Measurements from ENCODE around the gene MAU2. TPM values are rescaled to one million over a fixed set of nuclear protein-coding genes. Genes with fewer than 3 reads are reported as not detected.

Gene MAU2
- total RNA-seq, result 10 to 100 TPM; 32.4 to 87.6 (median 70.0) TPM

- H3K9me3 ChIP-seq, result no peaks in the 10 kb centered on the region
- H3K4me3 ChIP-seq, result peak within 1 kb of the TSS; percentile 85 to 98
- no peaks in the 10 kb centered on the region for H3K36me3 ChIP-seq
- intact Hi-C loops (cut with DNase I; ENCODE audit: low total_unique reads), result no loop called here
- TF ChIP-seq CTCF (IDR thresholded peaks at IDR 0.05) (peak; percentile 16 to 79 (median 58)), POLR2A (IDR thresholded peaks at IDR 0.05) (peak; percentile 29 to 42)
- H3K27me3 ChIP-seq, result no peaks in the 10 kb centered on the region
- peak; percentile 87 to 88 for DNase-seq
- H3K4me1 ChIP-seq, result peaks cover 0 to 9% of the 10 kb centered on the region in 2 donors
- peak within 1 kb of the TSS; percentile 88 to 89 for H3K27ac ChIP-seq
These were observed at the start of gene MAU2, which contains the start of gene SUGP1 for GRCh38 chr19:19320361-19321140. TSS of gene MAU2 (plus strand) at chr19:19320829. CDS start at chr19:19320860, 31 bp downstream. TSS of gene SUGP1 (minus strand) at chr19:19320509. CDS start at chr19:19320496, 13 bp downstream.

GRCh38 chr19:19271828-19272599 is 48.6 kb upstream of the MAU2 start:
- no peak for TF ChIP-seq POLR2A (IDR thresholded peaks at IDR 0.05)
- TF ChIP-seq CTCF (IDR thresholded peaks at IDR 0.05), result no peak
- H3K4me3 ChIP-seq, result no peak overlapping the region
- no peak overlapping the region for H3K27ac ChIP-seq
- DNase-seq, result no peak
- no peaks in the 10 kb centered on the region for H3K27me3 ChIP-seq
- H3K4me1 ChIP-seq, result peaks cover 0 to 9% of the 10 kb centered on the region in 2 donors
- H3K36me3 ChIP-seq, result no peaks in the 10 kb centered on the region
- no peaks in the 10 kb centered on the region for H3K9me3 ChIP-seq
- intact Hi-C loops (cut with DNase I; ENCODE audit: low total_unique reads), result no loop called here

- Histone ChIP-seq H3K27ac (no peak overlapping the region), H3K36me3 (no peaks in the 10 kb centered on the region), H3K4me1 (peaks cover 0 to 9% of the 10 kb centered on the region in 2 donors), H3K4me3 (no peak overlapping the region), H3K9me3 (no peaks in the 10 kb centered on the region), H3K27me3 (no peaks in the 10 kb centered on the region)
- intact Hi-C loops (cut with DNase I; ENCODE audit: low total_unique reads), result no loop called here
- TF ChIP-seq POLR2A (IDR thresholded peaks at IDR 0.05), result no peak
- TF ChIP-seq CTCF (IDR thresholded peaks at IDR 0.05), result no peak
- DNase-seq, result no peak
These were observed 46.5 kb upstream of the MAU2 start for GRCh38 chr19:19274146-19274545.

- no peaks in the 10 kb centered on the region for H3K36me3 ChIP-seq
- no peak for TF ChIP-seq CTCF (IDR thresholded peaks at IDR 0.05)
- TF ChIP-seq POLR2A (IDR thresholded peaks at IDR 0.05), result no peak
- intact Hi-C loops (cut with DNase I; ENCODE audit: low total_unique reads), result no loop called here
- no peak for DNase-seq
- H3K9me3 ChIP-seq, result no peaks in the 10 kb centered on the region
- no peak overlapping the region for H3K27ac ChIP-seq
- no peaks in the 10 kb centered on the region for H3K27me3 ChIP-seq
- H3K4me3 ChIP-seq, result no peak overlapping the region
- H3K4me1 ChIP-seq, result peaks cover 0 to 9% of the 10 kb centered on the region in 2 donors
These were observed 45.7 kb upstream of the MAU2 start for GRCh38 chr19:19274716-19275565.
